Colon (tissue), 2 donors: Measurements from ENCODE around the gene HAPLN2.
"Not testable (repeated sequence)": the region's sequence is repeated elsewhere in the genome, so short reads cannot be mapped to it uniquely, and the experiment has no call there.

Experiments
- FAIRE-seq: peaks from 2 replicates; lab custom pipeline; 2012; peaks lifted over from hg19 to GRCh38; lab: Jason Lieb, UNC
- donor health status: control.
- donor health status: control.

The HAPLN2 gene

GRCh38 chr1:156592158-156592909 is 26.9 kb upstream of the HAPLN2 start:
- no peak for FAIRE-seq

GRCh38 chr1:156592910-156593660 is 26.1 kb upstream of the HAPLN2 start:
- no peak for FAIRE-seq

- FAIRE-seq, result no peak
Measured at GRCh38 chr1:156593661-156593989, 25.6 kb upstream of the HAPLN2 start.

DNA sequence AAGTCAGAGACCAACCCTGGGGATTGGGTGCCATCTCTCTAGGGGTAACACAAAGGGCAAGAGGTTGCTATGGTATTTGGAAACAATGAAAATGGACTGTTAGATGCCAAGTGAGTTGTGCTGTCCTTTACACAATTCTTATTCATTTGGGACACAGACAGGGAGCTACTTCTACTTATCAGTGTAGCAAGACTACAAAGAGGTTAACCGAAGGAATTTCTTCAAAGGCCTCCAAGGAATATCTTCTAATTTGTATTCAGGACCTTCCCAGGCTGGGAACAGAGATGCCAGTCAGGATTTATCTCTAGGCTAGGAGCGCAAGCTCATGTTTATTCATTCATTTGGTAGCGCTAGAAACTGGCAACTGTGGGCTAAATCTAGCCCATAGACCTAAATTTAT is 25.0 kb upstream of the HAPLN2 start:
- FAIRE-seq, result no peak

DNA sequence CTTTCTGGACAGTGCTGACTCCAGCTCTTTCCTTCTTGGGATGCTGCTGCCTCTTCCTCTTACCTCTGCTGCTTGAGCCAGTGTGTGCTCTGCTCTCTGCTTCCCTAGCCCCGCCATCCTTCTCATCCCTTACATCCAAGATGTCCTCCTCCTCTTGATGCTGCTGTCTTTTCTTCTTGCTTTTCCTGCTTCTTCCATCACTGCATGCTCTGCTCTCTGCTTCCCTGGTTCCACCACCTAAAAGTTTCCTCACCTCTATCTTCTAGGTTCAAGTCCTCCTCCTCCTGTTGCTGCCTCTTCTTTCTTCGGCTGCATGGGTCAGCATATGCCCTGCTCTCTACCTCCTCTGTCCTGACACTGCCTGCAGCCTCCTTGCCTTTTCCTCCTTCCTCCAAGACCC is 24.2 kb upstream of the HAPLN2 start:
- no peak for FAIRE-seq

- no peak for FAIRE-seq
Measured at GRCh38 chr1:156596426-156596825, 22.8 kb upstream of the HAPLN2 start.

DNA sequence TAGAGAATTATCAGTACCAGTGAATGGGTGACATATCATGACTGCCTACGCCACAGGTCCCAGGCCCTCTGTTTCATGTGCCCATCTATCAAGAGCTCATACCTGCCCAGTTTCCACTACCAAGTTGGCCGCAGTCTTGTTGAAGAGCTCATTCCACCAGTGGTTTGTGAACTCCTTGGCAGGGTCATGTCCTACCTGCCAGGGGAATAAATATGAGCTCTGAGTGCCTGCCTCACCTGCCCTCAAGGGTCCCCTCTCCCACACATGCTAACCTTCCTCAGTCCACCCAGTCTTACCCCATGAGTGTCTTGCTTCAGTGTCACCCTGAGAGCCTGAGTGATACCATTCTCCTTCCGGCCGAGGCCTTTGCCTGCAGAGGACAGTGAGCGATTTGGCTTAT is 21.1 kb upstream of the HAPLN2 start:
- no peak for FAIRE-seq

DNA sequence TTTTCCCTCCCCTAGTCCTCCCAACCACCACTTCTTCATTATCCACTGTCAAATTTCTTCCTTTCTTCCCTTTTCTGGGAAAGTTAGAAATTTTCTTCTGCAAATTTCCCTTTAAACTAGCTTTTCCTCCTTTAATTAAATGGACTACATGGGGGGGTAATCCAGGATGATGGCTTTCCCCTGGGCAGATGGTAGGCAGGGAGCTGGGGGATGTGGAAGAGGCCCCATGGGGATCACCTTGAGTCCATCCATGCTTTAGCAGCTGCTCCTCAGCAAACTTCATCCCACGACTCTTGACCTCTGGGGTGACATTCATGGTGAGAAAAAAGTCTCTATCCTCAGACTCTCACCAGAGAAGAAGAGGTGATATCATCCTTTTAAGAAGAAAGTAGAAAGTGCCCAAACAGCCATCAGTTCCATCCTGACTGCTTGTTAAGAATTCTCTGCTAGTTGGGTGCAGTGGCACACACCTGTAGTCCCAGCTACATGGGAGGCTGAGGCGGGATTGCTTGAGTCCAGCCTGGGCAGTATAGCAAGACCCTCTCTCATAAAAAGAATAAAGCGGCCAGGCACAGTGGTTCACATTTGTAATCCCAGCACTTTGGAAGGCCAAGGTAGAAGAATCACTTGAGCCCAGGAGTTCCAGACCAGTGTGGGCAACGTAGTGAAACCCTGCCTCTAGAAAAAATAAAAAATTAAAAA is 20.3 kb upstream of the HAPLN2 start:
- FAIRE-seq, result no peak

DNA sequence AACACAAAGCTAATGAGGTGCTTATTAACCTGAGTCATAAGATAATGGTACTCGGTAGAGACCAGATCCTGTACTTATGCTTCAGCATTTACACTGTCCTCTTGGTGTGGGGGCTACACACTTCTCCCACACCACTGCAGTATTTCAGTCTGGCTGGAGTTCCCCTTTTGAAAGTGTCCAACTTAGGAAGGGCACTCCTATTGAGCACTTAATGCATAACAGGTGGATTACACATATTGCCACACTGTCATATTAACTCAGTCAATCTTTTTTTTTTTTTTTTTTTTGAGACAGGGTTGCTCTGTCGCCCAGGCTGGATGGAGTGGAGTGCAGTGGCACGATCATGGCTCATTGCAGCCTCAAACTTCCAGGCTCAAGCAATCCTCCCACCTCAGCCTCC is 19.4 kb upstream of the HAPLN2 start:
- FAIRE-seq, result no peak

DNA sequence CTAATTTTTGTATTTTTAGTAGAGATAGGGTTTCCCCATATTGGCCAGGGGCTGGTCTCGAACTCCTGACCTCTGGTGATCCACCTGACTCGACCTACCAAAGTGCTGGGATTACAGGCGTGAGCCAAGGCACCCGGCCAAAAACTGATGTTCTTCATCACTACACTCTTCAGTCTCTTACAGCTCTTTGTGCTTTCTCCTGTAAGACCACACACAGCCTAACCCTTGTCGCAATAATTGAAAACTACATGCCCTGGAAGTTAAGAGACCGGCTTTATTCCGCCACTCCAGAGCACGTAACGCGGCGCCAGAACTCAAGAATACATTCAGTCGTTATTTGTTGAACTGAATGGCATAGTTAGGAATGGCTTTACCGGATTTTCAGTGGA is 18.5 kb upstream of the HAPLN2 start:
- FAIRE-seq, result no peak

DNA sequence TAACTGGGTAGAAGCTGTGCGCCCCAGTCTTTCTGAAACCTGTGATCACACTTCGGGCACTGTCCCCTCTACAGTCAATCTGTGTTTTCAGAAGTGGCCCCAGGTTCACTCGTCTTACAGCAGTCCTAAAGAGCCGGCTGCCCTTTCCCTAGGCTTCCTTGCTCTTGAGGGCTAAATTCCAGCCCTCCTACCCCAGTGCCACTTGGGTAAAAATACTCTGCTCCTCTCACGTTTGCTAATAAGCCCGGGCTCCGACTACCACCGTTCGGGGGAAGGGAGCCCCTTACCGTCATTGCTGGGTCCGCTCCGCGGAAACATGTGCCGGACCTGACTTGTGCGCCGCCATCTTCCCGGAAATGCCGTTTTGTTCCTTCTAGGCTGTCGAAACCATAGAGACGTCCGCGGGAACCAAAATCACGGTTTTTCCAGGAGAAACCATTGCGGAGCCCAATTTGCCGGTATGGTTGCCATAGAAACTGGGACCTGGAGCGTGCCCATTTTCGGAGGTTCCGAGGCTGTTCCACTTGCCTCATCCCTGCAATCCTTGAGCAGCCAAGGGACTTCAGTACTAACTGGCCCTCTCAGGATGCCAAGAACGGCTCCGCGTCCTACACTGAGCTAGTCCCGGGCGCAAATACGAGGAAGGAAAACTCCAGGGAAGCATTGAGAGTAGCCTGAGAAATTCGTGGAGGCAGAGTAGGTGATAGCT is 17.9 kb upstream of the HAPLN2 start, which contains the start of gene GPATCH4:
GPATCH4 (minus strand) TSS at position 358 of the 709 bp plus-strand sequence.
- FAIRE-seq, result no peak

GRCh38 chr1:156601892-156602291 is 17.3 kb upstream of the HAPLN2 start:
- FAIRE-seq, result no peak

- FAIRE-seq, result no peak
Measured at GRCh38 chr1:156602557-156602993, 16.6 kb upstream of the HAPLN2 start.

DNA sequence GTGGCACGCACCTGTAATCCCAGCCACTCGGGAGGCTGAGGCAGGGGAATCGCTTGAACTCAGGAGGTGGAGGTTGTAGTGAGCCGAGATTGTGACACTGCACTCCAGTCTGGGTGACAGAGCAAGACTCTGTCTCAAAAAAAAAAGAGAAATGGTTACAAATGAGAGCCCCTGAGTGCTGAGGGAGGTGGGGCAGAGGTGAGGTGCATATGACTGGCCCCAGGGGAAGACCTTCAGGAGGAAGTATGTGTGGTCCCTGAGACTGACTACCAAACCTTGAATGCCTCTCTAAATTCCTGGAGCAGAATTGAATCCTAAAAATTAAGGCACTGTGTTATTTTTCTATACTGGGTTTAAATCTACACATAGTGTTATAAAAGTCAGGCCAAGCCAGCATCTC is 11.9 kb upstream of the HAPLN2 start:
- not testable (repeated sequence) for FAIRE-seq

DNA sequence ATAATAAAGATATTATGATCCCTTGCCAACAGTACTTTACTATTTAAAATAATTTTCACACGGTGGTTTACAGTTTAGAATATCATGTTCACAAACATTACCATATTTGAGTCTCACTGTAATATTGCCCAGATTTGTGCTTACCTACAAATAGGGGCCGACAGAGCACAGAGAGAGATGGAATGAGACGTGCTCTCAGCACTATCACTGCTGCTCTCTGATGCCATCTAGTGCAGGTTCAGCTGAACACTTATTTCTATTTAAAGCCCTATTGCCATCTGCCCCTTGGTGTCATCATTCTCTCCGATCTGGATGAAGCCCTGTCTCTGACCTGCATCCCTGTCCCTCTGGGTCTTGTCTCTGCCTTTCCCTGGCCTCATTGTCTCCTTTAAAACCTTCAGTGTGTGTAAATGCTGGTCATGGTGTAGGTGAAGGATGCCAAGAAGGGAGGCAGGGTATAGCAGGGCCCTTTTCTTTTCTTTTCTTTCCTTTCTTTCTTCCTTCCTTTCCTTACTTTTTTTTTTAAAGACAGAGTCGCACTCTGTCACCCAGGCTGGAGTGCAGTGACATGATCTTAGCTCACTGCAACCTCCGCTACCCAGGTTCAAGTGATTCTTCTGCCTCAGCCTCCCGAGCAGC is 11.1 kb upstream of the HAPLN2 start:
- FAIRE-seq, result no peak

DNA sequence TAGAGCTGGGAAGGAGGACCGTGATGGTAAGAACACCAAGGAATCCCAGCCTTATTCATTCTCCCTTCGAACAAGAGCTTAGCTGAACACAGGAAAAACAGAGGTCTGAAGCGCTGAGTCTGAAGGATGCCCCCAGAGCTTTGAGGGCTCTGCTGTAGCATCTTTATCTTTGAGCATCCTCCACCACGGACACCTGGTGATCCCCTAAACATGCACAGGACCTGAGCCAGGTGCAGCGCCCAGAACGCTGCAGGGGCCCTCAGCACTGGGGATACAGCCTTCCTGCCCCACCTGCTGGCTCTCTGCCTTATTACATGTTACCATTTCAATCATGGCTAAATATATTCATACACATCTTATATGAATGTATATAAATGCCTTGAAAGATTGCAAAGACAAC is 10.2 kb upstream of the HAPLN2 start:
- no peak for FAIRE-seq

- not testable (repeated sequence) for FAIRE-seq
Measured at GRCh38 chr1:156610072-156610471, 9.1 kb upstream of the HAPLN2 start.

- no peak for FAIRE-seq
Measured at GRCh38 chr1:156612666-156613065, 6.5 kb upstream of the HAPLN2 start.

DNA sequence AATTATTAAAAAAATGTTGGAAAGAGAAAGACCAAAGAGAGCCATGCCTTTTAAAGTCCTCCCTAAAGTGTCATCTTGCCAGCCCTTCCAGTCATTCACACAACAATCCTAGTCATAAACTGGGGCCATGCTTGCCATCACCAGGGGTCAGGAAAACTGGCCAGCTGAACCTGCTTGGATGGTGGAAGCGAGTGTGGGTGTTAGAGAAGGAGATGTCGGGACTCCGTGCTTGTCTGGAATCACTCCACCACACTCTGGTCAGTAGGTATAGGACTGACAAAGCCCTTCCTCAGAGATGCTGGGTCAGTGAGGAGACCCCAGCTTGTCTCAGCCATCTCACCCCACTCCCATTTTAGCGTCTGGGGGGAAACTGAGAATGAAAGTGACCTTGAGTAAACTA is 3.3 kb upstream of the HAPLN2 start:
- no peak for FAIRE-seq

DNA sequence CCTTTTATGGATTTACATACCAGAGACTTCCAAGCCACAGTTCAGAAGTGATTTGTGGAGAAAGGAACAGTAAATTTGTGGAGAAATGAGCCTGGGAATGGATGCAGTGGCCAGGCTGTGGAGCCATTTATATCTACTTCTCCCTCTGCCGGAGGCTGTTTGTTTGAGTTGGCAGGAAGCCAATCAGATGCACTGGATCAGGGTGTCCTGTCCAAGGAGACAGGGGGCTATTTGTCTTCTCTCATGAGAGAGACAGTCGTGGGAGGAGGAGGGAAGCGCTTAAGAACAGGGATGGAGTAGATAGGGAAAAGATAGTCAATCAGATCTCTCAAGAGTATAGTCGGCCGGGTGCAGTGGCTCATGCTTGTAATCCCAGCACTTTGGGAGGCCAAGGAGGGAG is 2.8 kb upstream of the HAPLN2 start:
- no peak for FAIRE-seq

GRCh38 chr1:156619582-156619955 is 354 bp downstream of the HAPLN2 start:
- FAIRE-seq, result no peak
